ENCODE measurements around the gene CD46.

The CD46 gene

DNA sequence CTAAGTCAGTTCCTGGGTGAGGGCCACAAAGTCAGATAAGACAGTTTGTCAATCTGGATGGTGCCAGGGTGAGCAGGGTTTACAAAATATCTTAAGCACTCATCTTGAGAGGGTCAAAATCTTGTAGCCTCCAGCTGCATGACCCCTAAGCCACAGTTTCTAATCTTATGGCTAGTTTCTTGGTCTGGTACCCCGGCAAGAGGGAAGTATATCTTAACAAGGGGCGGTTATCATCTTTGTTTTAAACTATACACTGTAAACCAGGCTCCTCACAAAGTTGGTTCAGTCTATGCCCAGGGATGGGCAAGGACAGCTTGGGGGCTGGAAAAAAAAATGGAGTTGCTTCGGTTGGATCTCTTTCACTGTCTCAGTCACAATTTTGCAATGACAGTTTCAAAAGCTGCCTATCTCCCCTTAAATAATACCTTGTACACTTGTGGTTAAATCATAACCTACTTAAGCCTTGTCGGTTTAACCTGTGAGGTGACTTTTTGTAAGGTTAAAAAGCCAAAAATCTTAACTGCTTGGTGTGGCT is 7.8 kb upstream of the CD46 start:
- CTCF ChIA-PET: no interaction called here
- POLR2A ChIA-PET: no interaction called here
- TF ChIP-seq NFRKB (IDR thresholded peaks at IDR 0.05) (no peak), ARNT (IDR thresholded peaks at IDR 0.05) (no peak), LEF1 (IDR thresholded peaks at IDR 0.05; ENCODE audit: borderline replicate concordance) (no peak), ZNF384 (IDR thresholded peaks at IDR 0.05) (no peak), BHLHE40 (IDR thresholded peaks at IDR 0.05; ENCODE audit: borderline replicate concordance) (no peak), HDGF (IDR thresholded peaks at IDR 0.05; ENCODE audit: borderline replicate concordance) (no peak), TARDBP (IDR thresholded peaks at IDR 0.05) (no peak), FOXM1 (IDR thresholded peaks at IDR 0.05; ENCODE audit: borderline replicate concordance) (no peak), FOXK2 (IDR thresholded peaks at IDR 0.05) (no peak), CTBP1 (IDR thresholded peaks at IDR 0.05; ENCODE audit: borderline replicate concordance) (no peak), FOXA1 (IDR thresholded peaks at IDR 0.05) (no peak), ELF4 (IDR thresholded peaks at IDR 0.05) (no peak), PKNOX1 (IDR thresholded peaks at IDR 0.05) (no peak), SUZ12 (IDR thresholded peaks at IDR 0.05) (no peak), SP1 (IDR thresholded peaks at IDR 0.05) (no peak), L3MBTL2 (conservative IDR thresholded peaks at IDR 0.05) (no peak)
- DNase-seq (ENCODE audit: extremely low spot score): no peak

GRCh38 chr1:207745285-207745684 is 6.6 kb upstream of the CD46 start:
- POLR2A ChIA-PET: no interaction called here
- CTCF ChIA-PET: no interaction called here
- no peak for DNase-seq (ENCODE audit: extremely low spot score)

GRCh38 chr1:207745839-207746767 is 5.8 kb upstream of the CD46 start:
- ChIA-PET POLR2A (no interaction called here), CTCF (no interaction called here)
- peak; percentile 48; the same call in 1 of the 2 replicates for TF ChIP-seq L3MBTL2 (conservative IDR thresholded peaks at IDR 0.05)
- no peak for TF ChIP-seq BHLHE40 (IDR thresholded peaks at IDR 0.05; ENCODE audit: borderline replicate concordance)
- DNase-seq (ENCODE audit: extremely low spot score): no peak

More at GRCh38 chr1:207745285-207745684, 6.6 kb upstream of the CD46 start:
- TF ChIP-seq ELF4 (IDR thresholded peaks at IDR 0.05): no peak
- TF ChIP-seq SP1 (IDR thresholded peaks at IDR 0.05): no peak
- TF ChIP-seq BHLHE40 (IDR thresholded peaks at IDR 0.05; ENCODE audit: borderline replicate concordance): no peak
- no peak for TF ChIP-seq CTBP1 (IDR thresholded peaks at IDR 0.05; ENCODE audit: borderline replicate concordance)
- TF ChIP-seq TARDBP (IDR thresholded peaks at IDR 0.05): no peak
- TF ChIP-seq HDGF (IDR thresholded peaks at IDR 0.05; ENCODE audit: borderline replicate concordance): no peak
- no peak for TF ChIP-seq FOXA1 (IDR thresholded peaks at IDR 0.05)
- TF ChIP-seq LEF1 (IDR thresholded peaks at IDR 0.05; ENCODE audit: borderline replicate concordance): no peak

DNA sequence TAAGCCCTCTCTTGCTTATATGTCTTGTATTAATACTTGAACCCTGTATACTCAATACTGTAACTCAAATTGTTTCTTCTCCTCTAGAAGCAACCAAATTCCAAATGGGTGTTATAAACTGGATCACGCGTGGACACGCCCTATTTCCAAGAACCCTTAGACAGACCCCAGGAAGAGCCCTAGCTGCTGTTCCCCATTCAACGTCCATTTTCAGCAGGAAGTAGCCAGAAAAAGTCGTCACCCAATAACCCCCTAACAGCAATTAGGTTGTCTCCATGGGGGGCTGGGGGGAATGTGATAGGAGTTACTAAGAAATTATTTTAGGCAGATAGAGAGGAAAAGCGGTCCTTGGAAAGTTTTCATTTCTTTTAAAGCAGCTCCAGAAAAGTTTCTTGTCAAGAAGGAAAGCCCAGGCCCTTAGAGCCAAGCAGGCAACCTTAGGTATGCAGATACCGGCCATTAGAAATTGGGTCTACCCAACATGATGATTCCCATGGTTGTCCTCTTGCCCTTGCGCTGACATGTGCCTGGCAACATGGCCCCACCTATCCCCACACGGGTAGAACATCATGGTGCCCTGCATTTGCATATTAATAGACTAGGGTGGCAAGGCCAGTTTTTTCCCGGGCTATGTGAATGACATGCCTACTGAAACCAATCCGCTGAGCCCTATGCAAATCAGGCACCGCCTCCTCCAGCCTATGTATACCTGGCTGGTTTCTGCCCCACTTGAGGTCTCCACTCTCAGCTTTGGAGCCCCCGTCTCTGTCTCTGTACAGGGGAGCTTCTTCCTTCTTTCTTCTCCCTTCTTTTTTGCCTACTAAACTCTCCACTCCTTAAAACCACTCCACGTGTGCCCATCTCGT is 4.0 kb upstream of the CD46 start:
- ChIA-PET POLR2A (no interaction called here), CTCF (no interaction called here)
- peak; percentile 64 for TF ChIP-seq PKNOX1 (IDR thresholded peaks at IDR 0.05)
- no peak for TF ChIP-seq ZNF384 (IDR thresholded peaks at IDR 0.05)
- DNase-seq (ENCODE audit: extremely low spot score): no peak

GRCh38 chr1:207748737-207749528 is 2.9 kb upstream of the CD46 start:
- POLR2A ChIA-PET: no interaction called here
- no peak for TF ChIP-seq SP1 (IDR thresholded peaks at IDR 0.05)
- no peak for TF ChIP-seq BHLHE40 (IDR thresholded peaks at IDR 0.05; ENCODE audit: borderline replicate concordance)
- no peak for TF ChIP-seq ARNT (IDR thresholded peaks at IDR 0.05)
- no peak for TF ChIP-seq L3MBTL2 (conservative IDR thresholded peaks at IDR 0.05)
- no peak for TF ChIP-seq CTBP1 (IDR thresholded peaks at IDR 0.05; ENCODE audit: borderline replicate concordance)
- TF ChIP-seq LEF1 (IDR thresholded peaks at IDR 0.05; ENCODE audit: borderline replicate concordance): no peak
- TF ChIP-seq ELF4 (IDR thresholded peaks at IDR 0.05): no peak
- TF ChIP-seq NFRKB (IDR thresholded peaks at IDR 0.05): no peak
- no peak for TF ChIP-seq FOXA1 (IDR thresholded peaks at IDR 0.05)
- no peak for TF ChIP-seq FOXK2 (IDR thresholded peaks at IDR 0.05)
- no peak for TF ChIP-seq ZNF384 (IDR thresholded peaks at IDR 0.05)
- no peak for TF ChIP-seq TARDBP (IDR thresholded peaks at IDR 0.05)
- no peak for TF ChIP-seq PKNOX1 (IDR thresholded peaks at IDR 0.05)
- TF ChIP-seq FOXM1 (IDR thresholded peaks at IDR 0.05; ENCODE audit: borderline replicate concordance): no peak
- TF ChIP-seq SUZ12 (IDR thresholded peaks at IDR 0.05): no peak
- no peak for TF ChIP-seq HDGF (IDR thresholded peaks at IDR 0.05; ENCODE audit: borderline replicate concordance)
- CTCF ChIA-PET: interaction anchor here (0.6 kb wide), 1 partner anchor 49 kb away, joined by 3 read pairs; no protein-coding TSS in a partner anchor
- no peak for DNase-seq (ENCODE audit: extremely low spot score)

All from HEK293T (cell line).